Activated T-helper 1 cell treated with Interleukin-2 at 50 U/mL for 16 hours (primary cell): ENCODE results near the gene SUCNR1.
"Not testable (repeated sequence)": the region's sequence is repeated elsewhere in the genome, so short reads cannot be mapped to it uniquely, and the experiment has no call there.

Experiments used
- DNase-seq: peaks from one replicate; pipeline ENCODE4 v3.0.0-alpha.2; 2020; ENCODE audit warnings: low read depth

The SUCNR1 gene

GRCh38 chr3:151871639-151872468, 1.6 kb upstream of the SUCNR1 start:
- no peak for DNase-seq

- not testable (repeated sequence) for DNase-seq
Observed at GRCh38 chr3:151874079-151874478, 636 bp downstream of the SUCNR1 start.

- DNase-seq: no peak
Observed at GRCh38 chr3:151875759-151876158, 2.3 kb downstream of the SUCNR1 start.

GRCh38 chr3:151877269-151877668, 3.8 kb downstream of the SUCNR1 start:
- DNase-seq: no peak

- no peak for DNase-seq
Observed at GRCh38 chr3:151878465-151878864, 5.0 kb downstream of the SUCNR1 start.

- no peak for DNase-seq
Observed at GRCh38 chr3:151879037-151879436, 5.6 kb downstream of the SUCNR1 start.

GRCh38 chr3:151879679-151880415, 6.4 kb downstream of the SUCNR1 start:
- no peak for DNase-seq

- DNase-seq: no peak
Observed at GRCh38 chr3:151880416-151880690, 6.9 kb downstream of the SUCNR1 start.

GRCh38 chr3:151881137-151881536, 7.7 kb downstream of the SUCNR1 start:
- no peak for DNase-seq

GRCh38 chr3:151885397-151885796, 12.0 kb downstream of the SUCNR1 start:
- DNase-seq: not testable (repeated sequence)

- DNase-seq: not testable (repeated sequence)
Observed at GRCh38 chr3:151887450-151888211, 14.2 kb downstream of the SUCNR1 start.

GRCh38 chr3:151890721-151891141, 17.3 kb downstream of the SUCNR1 start:
- DNase-seq: no peak

GRCh38 chr3:151891721-151892120, 18.3 kb downstream of the SUCNR1 start:
- DNase-seq: no peak

- DNase-seq: no peak
Observed at GRCh38 chr3:151894219-151894618, 20.8 kb downstream of the SUCNR1 start.

- no peak for DNase-seq
Observed at GRCh38 chr3:151895478-151896241, 22.2 kb downstream of the SUCNR1 start.

GRCh38 chr3:151896246-151897012, 23.0 kb downstream of the SUCNR1 start:
- DNase-seq: no peak

GRCh38 chr3:151898121-151898520, 24.7 kb downstream of the SUCNR1 start:
- not testable (repeated sequence) for DNase-seq

GRCh38 chr3:151898564-151899261, 25.3 kb downstream of the SUCNR1 start:
- not testable (repeated sequence) for DNase-seq

GRCh38 chr3:151899996-151900395, 26.6 kb downstream of the SUCNR1 start:
- DNase-seq: no peak

GRCh38 chr3:151900460-151900859, 27.0 kb downstream of the SUCNR1 start:
- no peak for DNase-seq
